IMR-90 (cell line): ENCODE data around the gene BOD1L1. TPM values are rescaled to one million over a fixed set of nuclear protein-coding genes. Genes with fewer than 3 reads are reported as not detected.

Experiments
- ATAC-seq: fragments of 200-7000 bp; cut with Tn5 transposase; 2 replicates; pipeline ENCODE4 v1.9.1; 2020; ENCODE audit warnings: low read depth, mild to moderate bottlenecking, moderate library complexity
- BruUV-seq: library from RNA; stranded (reverse); fragments of 400-500 nt; replicated peaks from 2 replicates; lab custom pipeline; 2021; lab: Mats Ljungman, UMichigan
- CTCF ChIA-PET: fragments of 300-600 bp; formaldehyde crosslinking; extraction: SDS; loops from one replicate; lab custom pipeline; 2021; ENCODE audit warnings: antibody characterized with exemption; lab: Yijun Ruan, JAX
- POLR2A ChIA-PET: fragments of 300-600 bp; sonication (Branson Sonifier 250); formaldehyde crosslinking; loops from one replicate; lab custom pipeline; 2022; ENCODE audit warnings: antibody characterized with exemption; ENCODE audit not compliant: unreplicated experiment; lab: Charles Lee
- DNase-seq: peaks from one replicate; pipeline ENCODE4 v3.0.0; 2013
- H2AFZ ChIP-seq: replicated peaks from 2 replicates; pipeline ENCODE3; 2013; ENCODE audit warnings: low read length, mild to moderate bottlenecking; ENCODE audit not compliant: poor library complexity
- H2AK5ac ChIP-seq: 2 replicates; pipeline ENCODE4 v1.6.1; 2013; ENCODE audit warnings: low read depth, low read length, inconsistent platforms
- H2AK9ac ChIP-seq: replicated peaks from 2 replicates; pipeline ENCODE3; 2013; ENCODE audit warnings: mild to moderate bottlenecking, low read depth, low read length, moderate library complexity; ENCODE audit not compliant: poor library complexity
- H2BK120ac ChIP-seq: 2 replicates; pipeline ENCODE4 v1.6.1; 2013; ENCODE audit warnings: low read depth, low read length, inconsistent platforms
- H2BK15ac ChIP-seq: 3 replicates; pipeline ENCODE4 v1.6.1; 2013; ENCODE audit warnings: low read depth, low read length, inconsistent platforms
- H2BK20ac ChIP-seq: 2 replicates; pipeline ENCODE4 v1.6.1; 2013; ENCODE audit warnings: low read depth, mild to moderate bottlenecking, inconsistent platforms, low read length, moderate library complexity
- H2BK5ac ChIP-seq: 2 replicates; pipeline ENCODE4 v1.6.1; 2013; ENCODE audit warnings: mild to moderate bottlenecking, low read depth, low read length, inconsistent platforms; ENCODE audit not compliant: poor library complexity, severe bottlenecking
- H3K14ac ChIP-seq: replicated peaks from 2 replicates; pipeline ENCODE4 v1.6.1; 2013; ENCODE audit warnings: low read depth, low read length, inconsistent platforms
- H3K18ac ChIP-seq: 2 replicates; pipeline ENCODE4 v1.6.1; 2013; ENCODE audit warnings: low read depth, low read length, control low read depth
- H3K23ac ChIP-seq: 2 replicates; pipeline ENCODE4 v1.6.1; 2013; ENCODE audit warnings: low read depth, low read length, inconsistent platforms
- H3K27ac ChIP-seq: 2 replicates; pipeline ENCODE4 v1.5.1; 2013; ENCODE audit warnings: mild to moderate bottlenecking, control low read depth, low read length; ENCODE audit not compliant: insufficient read depth
- H3K27me3 ChIP-seq: 2 replicates; pipeline ENCODE4 v1.6.1; 2013; ENCODE audit warnings: low read length; ENCODE audit not compliant: control insufficient read depth, insufficient read depth
- H3K36me3 ChIP-seq: 2 replicates; pipeline ENCODE4 v1.6.1; 2013; ENCODE audit warnings: low read length, mixed read lengths; ENCODE audit not compliant: control insufficient read depth, insufficient read depth
- H3K4ac ChIP-seq: 2 replicates; pipeline ENCODE4 v1.6.1; 2013; ENCODE audit warnings: low read depth, low read length, inconsistent platforms
- H3K4me1 ChIP-seq: 2 replicates; pipeline ENCODE4 v1.6.1; 2013; ENCODE audit warnings: low read length, mixed read lengths; ENCODE audit not compliant: control insufficient read depth, insufficient read depth
- H3K4me2 ChIP-seq: 2 replicates; pipeline ENCODE4 v1.6.1; 2013; ENCODE audit warnings: low read depth, mild to moderate bottlenecking, control low read depth, low read length, moderate library complexity
- H3K4me3 ChIP-seq: 2 replicates; pipeline ENCODE4 v1.5.1; 2013; ENCODE audit warnings: low read depth, mild to moderate bottlenecking, control low read depth, low read length, moderate library complexity; ENCODE audit not compliant: insufficient read depth
- H3K56ac ChIP-seq: 2 replicates; pipeline ENCODE4 v1.6.1; 2013; ENCODE audit warnings: low read length, inconsistent platforms; ENCODE audit not compliant: insufficient read depth; ENCODE audit errors: extremely low read depth
- H3K79me1 ChIP-seq, 2 experiments: 2 replicates each; pipeline ENCODE4 v1.6.1; 2013; ENCODE audit warnings: low read length in 2 of 2, inconsistent platforms in 1 of 2, low read depth in 1 of 2
- H3K9ac ChIP-seq: 2 replicates; pipeline ENCODE4 v1.6.1; 2013; ENCODE audit warnings: low read depth, low read length, control low read depth
- H3K9me1 ChIP-seq: 2 replicates; pipeline ENCODE4 v1.6.1; 2013; ENCODE audit warnings: low read length, inconsistent platforms; ENCODE audit not compliant: insufficient read depth
- H3K9me3 ChIP-seq: 2 replicates; pipeline ENCODE4 v1.6.1; 2013; ENCODE audit warnings: low read length; ENCODE audit not compliant: control insufficient read depth, insufficient read depth
- H4K20me1 ChIP-seq: 2 replicates; pipeline ENCODE4 v1.6.1; 2013; ENCODE audit warnings: low read length, inconsistent platforms; ENCODE audit not compliant: insufficient read depth
- H4K5ac ChIP-seq: 2 replicates; pipeline ENCODE4 v1.6.1; 2013; ENCODE audit warnings: mild to moderate bottlenecking, low read depth, low read length, control low read depth
- H4K8ac ChIP-seq, 2 experiments: 2 replicates each; pipeline ENCODE4 v1.6.1; 2013; ENCODE audit warnings: low read depth in 2 of 2, low read length in 2 of 2, control low read depth in 1 of 2, inconsistent platforms in 1 of 2
- H4K91ac ChIP-seq: 2 replicates; pipeline ENCODE4 v1.6.1; 2013; ENCODE audit warnings: low read depth, low read length, inconsistent platforms; ENCODE audit not compliant: insufficient read depth
- BHLHE40 ChIP-seq: fragments of 150-350 bp; IDR thresholded peaks from 2 replicates; pipeline ENCODE4 v1.6.1; 2016; ENCODE audit warnings: mild to moderate bottlenecking, low read depth, low read length
- CEBPB ChIP-seq: IDR thresholded peaks from 2 replicates; pipeline ENCODE4 v1.6.1; 2012; ENCODE audit warnings: low read depth, low read length, improper control_type of control experiment
- CHD1 ChIP-seq: IDR thresholded peaks from 2 replicates; pipeline ENCODE4 v1.6.1; 2012; ENCODE audit warnings: low read depth, low read length, improper control_type of control experiment
- RAD21 ChIP-seq: IDR thresholded peaks from 2 replicates; pipeline ENCODE4 v1.6.1; 2012; ENCODE audit warnings: low read length, improper control_type of control experiment
- SMC3 ChIP-seq: fragments of 150-350 bp; IDR thresholded peaks from 2 replicates; pipeline ENCODE4 v1.6.1; 2016; ENCODE audit warnings: low read depth, mild to moderate bottlenecking, antibody characterized with exemption, low read length, moderate library complexity
- WGBS, 2 experiments: methylation state at CpG; one replicate each; pipeline versions ENCODE4 v1.1.5 to v1.1.7; 2013; ENCODE audit warnings: missing lambda C conversion rate in 2 of 2; ENCODE audit not compliant: insufficient read length in 1 of 2; ENCODE audit errors: extremely low coverage in 2 of 2; 5-methylcytosine and 5-hydroxymethylcytosine counted together
- dilution Hi-C: fragments of 300-500 bp; cut with HindIII; formaldehyde crosslinking; loops from one replicate; pipeline ENCODE4 v1.14.3; 2018; ENCODE audit warnings: low sequenced_read_pairs; ENCODE audit not compliant: unreplicated experiment
- in situ Hi-C: fragments of 300-500 bp; cut with MboI; formaldehyde crosslinking; loops from 3 replicates; pipeline ENCODE4 v1.14.3; 2019; ENCODE audit warnings: low sequenced_read_pairs, inconsistent platforms, mixed read lengths
- intact Hi-C: fragments of 100-400 bp; cut with micrococcal nuclease; formaldehyde crosslinking; loops from 2 replicates; pipeline ENCODE4 v1.10.0; 2022
- polyA plus RNA-seq, 3 experiments: library from polyadenylated mRNA; depleted of rRNA; stranded (reverse); fragments of >200 nt; gene quantifications; 2 replicates each; pipeline ENCODE4 v1.2.3, GENCODE V29; 2012; ENCODE audit warnings: low replicate concordance in 1 of 3
- total RNA-seq: library from RNA; depleted of rRNA; stranded (reverse); fragments of >200 nt; gene quantifications from 2 replicates; pipeline ENCODE4 v1.2.3, GENCODE V29; 2012
- TF ChIP-seq, protein P1 (sequence below): conservative IDR thresholded peaks from 2 replicates; pipeline ENCODE4 v1.5.1; 2012; ENCODE audit warnings: mild to moderate bottlenecking, low read depth, low read length, improper control_type of control experiment

Gene BOD1L1
- total and polyA plus RNA-seq, 2 of the 4 experiments (the other 2 are of a cell fraction): 13.5 to 26.9 TPM

GRCh38 chr4:13523591-13524503, 103.7 kb downstream of the BOD1L1 start:
- no peak for DNase-seq
- intact Hi-C loops: no loop called here
- CTCF ChIA-PET: no interaction called here

More at GRCh38 chr4:13523591-13524503, 103.7 kb downstream of the BOD1L1 start:
- Histone ChIP-seq H2AK5ac (no peak overlapping the region), H4K8ac (no peak overlapping the region), H2AFZ (peak overlapping the region; percentile 5), H3K27ac (no peak overlapping the region), H2BK15ac (no peak overlapping the region), H3K9me3 (peaks cover 17% of the 10 kb centered on the region), H3K56ac (no peak overlapping the region), H4K91ac (no peak overlapping the region), H3K4me2 (no peak overlapping the region), H4K20me1 (no peaks in the 10 kb centered on the region), H3K4ac (no peak overlapping the region), H3K79me1 (no peaks in the 10 kb centered on the region), H3K9ac (no peak overlapping the region), H3K23ac (no peak overlapping the region), H3K4me1 (no peaks in the 10 kb centered on the region), H2BK20ac (no peak overlapping the region), H3K4me3 (no peak overlapping the region), H2BK120ac (no peak overlapping the region), H2AK9ac (peak overlapping the region; percentile 60), H4K5ac (no peak overlapping the region), H3K27me3 (peaks cover 73% of the 10 kb centered on the region), H3K9me1 (no peaks in the 10 kb centered on the region), H3K18ac (no peak overlapping the region), H3K36me3 (no peaks in the 10 kb centered on the region), H2BK5ac (no peak overlapping the region), H3K14ac (no peak overlapping the region)
- in situ Hi-C loops (no loop called here), dilution Hi-C loops (no loop called here)
- WGBS, 2 experiments: 19% methylated on average over 16 of the region's 59 CpGs; no CpG with 5 or more reads in 1 of the 2 experiments
- POLR2A ChIA-PET: no interaction called here
- ATAC-seq: no peak
- BruUV-seq: no TSS peak
- TF ChIP-seq BHLHE40: no peak
- TF ChIP-seq SMC3: no peak
- no peak for TF ChIP-seq RAD21
- TF ChIP-seq CHD1: no peak
- TF ChIP-seq CEBPB: no peak
- TF ChIP-seq, protein P1, sequence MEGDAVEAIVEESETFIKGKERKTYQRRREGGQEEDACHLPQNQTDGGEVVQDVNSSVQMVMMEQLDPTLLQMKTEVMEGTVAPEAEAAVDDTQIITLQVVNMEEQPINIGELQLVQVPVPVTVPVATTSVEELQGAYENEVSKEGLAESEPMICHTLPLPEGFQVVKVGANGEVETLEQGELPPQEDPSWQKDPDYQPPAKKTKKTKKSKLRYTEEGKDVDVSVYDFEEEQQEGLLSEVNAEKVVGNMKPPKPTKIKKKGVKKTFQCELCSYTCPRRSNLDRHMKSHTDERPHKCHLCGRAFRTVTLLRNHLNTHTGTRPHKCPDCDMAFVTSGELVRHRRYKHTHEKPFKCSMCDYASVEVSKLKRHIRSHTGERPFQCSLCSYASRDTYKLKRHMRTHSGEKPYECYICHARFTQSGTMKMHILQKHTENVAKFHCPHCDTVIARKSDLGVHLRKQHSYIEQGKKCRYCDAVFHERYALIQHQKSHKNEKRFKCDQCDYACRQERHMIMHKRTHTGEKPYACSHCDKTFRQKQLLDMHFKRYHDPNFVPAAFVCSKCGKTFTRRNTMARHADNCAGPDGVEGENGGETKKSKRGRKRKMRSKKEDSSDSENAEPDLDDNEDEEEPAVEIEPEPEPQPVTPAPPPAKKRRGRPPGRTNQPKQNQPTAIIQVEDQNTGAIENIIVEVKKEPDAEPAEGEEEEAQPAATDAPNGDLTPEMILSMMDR: no peak
